Caco-2 (cell line): ENCODE results near the gene SLIT3. TPM values are rescaled to one million over a fixed set of nuclear protein-coding genes. Genes with fewer than 3 reads are reported as not detected.

Experiments
- BruUV-seq: library from RNA; stranded (reverse); fragments of 400-500 nt; replicated peaks from 2 replicates; lab custom pipeline; 2021; lab: Mats Ljungman, UMichigan
- CTCF ChIA-PET: fragments of 300-600 bp; sonication (Branson Sonifier 250); formaldehyde crosslinking; loops from one replicate; lab custom pipeline; 2022; ENCODE audit warnings: antibody characterized with exemption; lab: Charles Lee
- POLR2A ChIA-PET: fragments of 300-600 bp; sonication (Branson Sonifier 250); formaldehyde crosslinking; loops from one replicate; lab custom pipeline; 2022; ENCODE audit warnings: antibody characterized with exemption; lab: Charles Lee
- DNase-seq, 2 experiments: peaks; one replicate each; pipeline versions ENCODE4 v3.0.0 to v3.0.0-alpha.2; 2020 to 2022
- H3K27me3 ChIP-seq: replicated peaks from 2 replicates; pipeline ENCODE4 v1.6.0; 2011; ENCODE audit warnings: low read length; ENCODE audit not compliant: control insufficient read depth, insufficient read depth
- H3K36me3 ChIP-seq: 2 replicates; pipeline ENCODE4 v1.5.1; 2011; ENCODE audit warnings: low read length; ENCODE audit not compliant: control insufficient read depth, insufficient read depth
- H3K4me1 ChIP-seq: fragments of 250-450 bp; sonication (Bioruptor Pico); 2 replicates; pipeline ENCODE4 v1.5.1; 2020; ENCODE audit warnings: mild to moderate bottlenecking
- H3K4me3 ChIP-seq: 2 replicates; pipeline ENCODE4 v1.5.1; 2011; ENCODE audit warnings: low read depth, mild to moderate bottlenecking, control low read depth, low read length
- H3K9me3 ChIP-seq: fragments of 250-450 bp; sonication (Bioruptor Pico); 2 replicates; pipeline ENCODE4 v1.5.1; 2020; ENCODE audit warnings: mild to moderate bottlenecking, moderate library complexity
- H3K27ac Mint-ChIP-seq: one replicate; pipeline ENCODE4 v1.8.0; 2022; ENCODE audit warnings: mixed read lengths; ENCODE audit not compliant: unreplicated experiment
- H3K27me3 Mint-ChIP-seq: one replicate; pipeline ENCODE4 v1.8.0; 2022; ENCODE audit warnings: mixed read lengths; ENCODE audit not compliant: insufficient read depth, unreplicated experiment
- H3K36me3 Mint-ChIP-seq: one replicate; pipeline ENCODE4 v1.8.0; 2022; ENCODE audit warnings: mild to moderate bottlenecking, mixed read lengths; ENCODE audit not compliant: insufficient read depth, unreplicated experiment
- H3K4me1 Mint-ChIP-seq: one replicate; pipeline ENCODE4 v1.8.0; 2022; ENCODE audit warnings: low read depth, mixed read lengths; ENCODE audit not compliant: unreplicated experiment
- H3K4me3 Mint-ChIP-seq: one replicate; pipeline ENCODE4 v1.8.0; 2022; ENCODE audit warnings: mild to moderate bottlenecking, moderate library complexity, mixed read lengths; ENCODE audit not compliant: unreplicated experiment
- H3K9me3 Mint-ChIP-seq: one replicate; pipeline ENCODE4 v1.8.0; 2022; ENCODE audit warnings: mixed read lengths; ENCODE audit not compliant: unreplicated experiment
- CTCF ChIP-seq, 2 experiments: fragments of 200-600 bp in 1 of 2; IDR thresholded peaks; 1 replicate in 1 of 2; 2 replicates in 1 of 2; pipeline versions ENCODE4 v1.5.1 to v1.8.0; 2011 to 2022; ENCODE audit warnings: antibody characterized with exemption in 1 of 2, control low read depth in 1 of 2, inconsistent platforms in 1 of 2, low read depth in 1 of 2, low read length in 1 of 2, mild to moderate bottlenecking in 1 of 2, moderate library complexity in 1 of 2; ENCODE audit not compliant: insufficient read depth in 1 of 2, severe bottlenecking in 1 of 2, unreplicated experiment in 1 of 2
- intact Hi-C: fragments of 100-400 bp; cut with micrococcal nuclease; formaldehyde crosslinking; loops from one replicate; pipeline ENCODE4 v1.10.0; 2022; ENCODE audit not compliant: unreplicated experiment
- total RNA-seq: library from RNA; stranded (reverse); gene quantifications from 2 replicates; pipeline ENCODE4 v1.2.3, GENCODE V29; 2022

The SLIT3 gene
- total RNA-seq, 1 experiment from 2014 or later: 2.1 TPM

GRCh38 chr5:169219351-169219750 lies 81.6 kb downstream of the SLIT3 start:
- intact Hi-C loops: loop anchor here (1.0 to 2.0 kb wide), 6 partner anchors 30 to 232 kb away; no protein-coding TSS in a partner anchor
- H3K27ac Mint-ChIP-seq: peak overlapping the region; percentile 94
- ChIA-PET CTCF (interaction anchor here (1.0 to 1.7 kb wide), 3 partner anchors 29 to 329 kb away, joined by 3 to 5 read pairs (median 3); no protein-coding TSS in a partner anchor), POLR2A (interaction anchor here (1.1 kb wide), 1 partner anchor 34 kb away, joined by 3 read pairs; no protein-coding TSS in a partner anchor)
- TSS peak; percentile 41 for BruUV-seq
- peaks cover 82% of the 10 kb centered on the region for H3K4me1 ChIP-seq
- H3K36me3 ChIP-seq: no peaks in the 10 kb centered on the region
- H3K27me3 ChIP-seq: no peaks in the 10 kb centered on the region
- H3K4me3 ChIP-seq: no peak overlapping the region
- peaks cover 10% of the 10 kb centered on the region for H3K36me3 Mint-ChIP-seq
- peak overlapping the region; percentile 62 for H3K4me3 Mint-ChIP-seq
- peak in 1 of 2 experiments; percentile 26 for DNase-seq
- peaks cover 70% of the 10 kb centered on the region for H3K4me1 Mint-ChIP-seq
- no peaks in the 10 kb centered on the region for H3K27me3 Mint-ChIP-seq
- TF ChIP-seq CTCF (IDR thresholded peaks at IDR 0.05; ENCODE audit: insufficient read depth in 1 of 2, low read depth in 1 of 2, low read length in 1 of 2, severe bottlenecking in 1 of 2, unreplicated experiment in 1 of 2): no peak
- peaks cover 4% of the 10 kb centered on the region for H3K9me3 Mint-ChIP-seq
- H3K9me3 ChIP-seq: no peaks in the 10 kb centered on the region

GRCh38 chr5:169218861-169219260 lies 82.1 kb downstream of the SLIT3 start:
- no peak overlapping the region for H3K4me3 ChIP-seq
- peak overlapping the region; percentile 62 for H3K4me3 Mint-ChIP-seq
- peak; percentile 87 to 94 for DNase-seq
- peaks cover 69% of the 10 kb centered on the region for H3K4me1 Mint-ChIP-seq
- H3K4me1 ChIP-seq: peaks cover 82% of the 10 kb centered on the region
- peaks cover 10% of the 10 kb centered on the region for H3K36me3 Mint-ChIP-seq
- TF ChIP-seq CTCF (IDR thresholded peaks at IDR 0.05; ENCODE audit: insufficient read depth in 1 of 2, low read depth in 1 of 2, low read length in 1 of 2, severe bottlenecking in 1 of 2, unreplicated experiment in 1 of 2): no peak
- H3K27ac Mint-ChIP-seq: peak overlapping the region; percentile 94
- H3K9me3 Mint-ChIP-seq: peaks cover 9% of the 10 kb centered on the region
- no peaks in the 10 kb centered on the region for H3K27me3 ChIP-seq
- H3K36me3 ChIP-seq: no peaks in the 10 kb centered on the region
- intact Hi-C loops: loop anchor here (1.0 to 2.0 kb wide), 7 partner anchors 30 to 232 kb away; no protein-coding TSS in a partner anchor
- H3K27me3 Mint-ChIP-seq: no peaks in the 10 kb centered on the region
- ChIA-PET CTCF (interaction anchor here (1.0 to 1.7 kb wide), 4 partner anchors 11 to 330 kb away, joined by 3 to 5 read pairs (median 3); no protein-coding TSS in a partner anchor), POLR2A (interaction anchor here (1.0 to 1.1 kb wide), 2 partner anchors 33 to 55 kb away, joined by 3 to 7 read pairs; no protein-coding TSS in a partner anchor)
- no TSS peak for BruUV-seq
- H3K9me3 ChIP-seq: no peaks in the 10 kb centered on the region

- H3K36me3 Mint-ChIP-seq: peaks cover 4% of the 10 kb centered on the region
- no peaks in the 10 kb centered on the region for H3K36me3 ChIP-seq
Measured at GRCh38 chr5:169218176-169218575, 82.8 kb downstream of the SLIT3 start.

More at GRCh38 chr5:169218176-169218575, 82.8 kb downstream of the SLIT3 start:
- ChIA-PET CTCF (interaction anchor here (1.0 to 1.7 kb wide), 3 partner anchors 11 to 330 kb away, joined by 3 to 5 read pairs (median 3); no protein-coding TSS in a partner anchor), POLR2A (interaction anchor here (1.0 kb wide), 1 partner anchor 56 kb away, joined by 7 read pairs; no protein-coding TSS in a partner anchor)
- Mint-ChIP-seq H3K27ac (peak overlapping the region; percentile 94), H3K4me3 (peak overlapping the region; percentile 6), H3K4me1 (peaks cover 69% of the 10 kb centered on the region), H3K9me3 (peaks cover 16% of the 10 kb centered on the region), H3K27me3 (no peaks in the 10 kb centered on the region)
- H3K9me3 ChIP-seq: no peaks in the 10 kb centered on the region
- no TSS peak for BruUV-seq
- peaks cover 78% of the 10 kb centered on the region for H3K4me1 ChIP-seq
- DNase-seq: peak; percentile 24 to 53
- no peak overlapping the region for H3K4me3 ChIP-seq
- no peak for TF ChIP-seq CTCF (IDR thresholded peaks at IDR 0.05; ENCODE audit: insufficient read depth in 1 of 2, low read depth in 1 of 2, low read length in 1 of 2, severe bottlenecking in 1 of 2, unreplicated experiment in 1 of 2)
- intact Hi-C loops: loop anchor here (1.0 to 2.0 kb wide), 3 partner anchors 57 to 225 kb away; no protein-coding TSS in a partner anchor
- H3K27me3 ChIP-seq: no peaks in the 10 kb centered on the region
